Amniotic stem cell (primary cell): ENCODE results near the gene PLD6.

ENCODE experiments used
- DNase-seq: peaks from one replicate; lab custom pipeline; 2025; lab: John Stamatoyannopoulos, UW

Gene PLD6

GRCh38 chr17:17226451-17227265 lies 20.5 kb upstream of the PLD6 start:
- DNase-seq = no peak

GRCh38 chr17:17225901-17226300 lies 19.8 kb upstream of the PLD6 start:
- DNase-seq = no peak

GRCh38 chr17:17224137-17224536 lies 18.0 kb upstream of the PLD6 start:
- DNase-seq = no peak

GRCh38 chr17:17223736-17224135 lies 17.6 kb upstream of the PLD6 start:
- no peak for DNase-seq

- no peak for DNase-seq
Measured at GRCh38 chr17:17221329-17221728, 15.2 kb upstream of the PLD6 start.

- no peak for DNase-seq
Measured at GRCh38 chr17:17220529-17220928, 14.4 kb upstream of the PLD6 start.

GRCh38 chr17:17217995-17218394 lies 11.9 kb upstream of the PLD6 start:
- no peak for DNase-seq

GRCh38 chr17:17216776-17217175 lies 10.6 kb upstream of the PLD6 start:
- DNase-seq = no peak

GRCh38 chr17:17216236-17216635 lies 10.1 kb upstream of the PLD6 start:
- DNase-seq = no peak

- no peak for DNase-seq
Measured at GRCh38 chr17:17215575-17215974, 9.4 kb upstream of the PLD6 start.

- DNase-seq = no peak
Measured at GRCh38 chr17:17214646-17215436, 8.7 kb upstream of the PLD6 start.

- DNase-seq = no peak
Measured at GRCh38 chr17:17213775-17214174, 7.6 kb upstream of the PLD6 start.

GRCh38 chr17:17207998-17208397 lies 1.9 kb upstream of the PLD6 start:
- DNase-seq = no peak

- DNase-seq = no peak
Measured at GRCh38 chr17:17206913-17207335, 791 bp upstream of the PLD6 start.

- peak; percentile 39 for DNase-seq
Measured at GRCh38 chr17:17205368-17206123, 587 bp downstream of the PLD6 start.

- no peak for DNase-seq
Measured at GRCh38 chr17:17204635-17205231, 1.4 kb downstream of the PLD6 start.

- DNase-seq = no peak
Measured at GRCh38 chr17:17204041-17204591, 2.0 kb downstream of the PLD6 start.

- no peak for DNase-seq
Measured at GRCh38 chr17:17203173-17203730, 2.9 kb downstream of the PLD6 start.

- DNase-seq = no peak
Measured at GRCh38 chr17:17201907-17202306, 4.2 kb downstream of the PLD6 start.

- no peak for DNase-seq
Measured at GRCh38 chr17:17201271-17201670, 4.9 kb downstream of the PLD6 start.

GRCh38 chr17:17200831-17201230 lies 5.3 kb downstream of the PLD6 start:
- DNase-seq = no peak

- DNase-seq = no peak
Measured at GRCh38 chr17:17200311-17200710, 5.8 kb downstream of the PLD6 start.
